Central memory CD8-positive, alpha-beta T cell (primary cell): ENCODE measurements around the gene XPA.
A peak's percentile ranks its signal among the peaks of the same experiment; 100 is the strongest.

Experiments
- ATAC-seq: fragments of 150-1000 bp; cut with Tn5 transposase; replicated peaks from 2 replicates; pipeline ENCODE4 v1.10.0; 2022; ENCODE audit warnings: mild to moderate bottlenecking, moderate FRiP score, moderate number of reproducible peaks; ENCODE audit not compliant: poor library complexity, severe bottlenecking; ENCODE audit errors: extremely low read depth
- DNase-seq, 2 donors: peaks; one replicate each; pipeline ENCODE4 v3.0.0; 2021; ENCODE audit warnings: low spot score in 2 of 2
- H3K27ac Mint-ChIP-seq: one replicate; pipeline ENCODE4 v1.8.0; 2022; ENCODE audit warnings: low read depth, mild to moderate bottlenecking, moderate library complexity, mixed read lengths
- H3K27me3 Mint-ChIP-seq: one replicate; pipeline ENCODE4 v1.8.0; 2022; ENCODE audit warnings: mixed read lengths
- H3K36me3 Mint-ChIP-seq: one replicate; pipeline ENCODE4 v1.8.0; 2022; ENCODE audit warnings: mild to moderate bottlenecking, moderate library complexity, mixed read lengths; ENCODE audit not compliant: insufficient read depth
- H3K4me1 Mint-ChIP-seq: one replicate; pipeline ENCODE4 v1.8.0; 2022; ENCODE audit warnings: mixed read lengths
- H3K4me3 Mint-ChIP-seq: one replicate; pipeline ENCODE4 v1.8.0; 2022; ENCODE audit warnings: mild to moderate bottlenecking, moderate library complexity, mixed read lengths
- H3K9me3 Mint-ChIP-seq: one replicate; pipeline ENCODE4 v1.8.0; 2022; ENCODE audit warnings: mixed read lengths

XPA gene

DNA sequence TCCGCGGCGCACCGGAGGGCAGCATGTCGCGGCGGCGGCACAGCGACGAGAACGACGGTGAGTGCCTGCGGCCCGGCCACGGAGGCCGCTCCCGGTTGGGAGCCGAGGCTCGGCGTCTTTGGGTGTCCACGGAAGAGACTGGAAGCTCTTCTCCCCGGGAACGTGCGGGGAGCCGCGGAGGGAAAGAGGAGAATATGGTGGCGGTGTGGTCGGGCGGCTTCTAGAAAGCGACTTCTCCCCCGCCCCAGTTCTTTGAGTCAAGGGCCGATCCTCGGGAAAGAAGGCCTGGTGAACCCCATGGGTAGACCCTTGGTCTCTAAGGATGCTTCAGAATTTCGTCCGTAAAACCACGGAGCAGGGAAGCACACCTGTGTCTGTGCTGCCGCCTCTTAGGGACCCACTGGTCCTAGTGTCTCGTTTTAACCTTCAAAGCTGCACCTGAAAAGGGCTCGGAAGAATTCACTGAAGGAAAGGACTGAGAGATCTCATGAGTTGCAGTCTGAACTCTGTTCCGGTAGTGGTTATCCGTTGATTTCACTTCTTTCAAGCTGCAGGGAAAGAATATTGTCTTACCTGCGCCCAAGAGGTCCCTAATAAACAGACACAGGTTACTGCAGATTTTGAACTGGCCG is 63.2 kb downstream of the XPA start:
- Mint-ChIP-seq H3K4me3 (peak overlapping the region; percentile 90), H3K9me3 (no peaks in the 10 kb centered on the region), H3K27ac (peak overlapping the region; percentile 98), H3K36me3 (peaks cover 27% of the 10 kb centered on the region), H3K4me1 (peaks cover 59% of the 10 kb centered on the region), H3K27me3 (no peaks in the 10 kb centered on the region)
- DNase-seq (no peak), ATAC-seq (no peak)

GRCh38 chr9:97632985-97633858 is 63.9 kb downstream of the XPA start, which contains the start of the genes NCBP1 and TSTD2:
NCBP1 (plus strand) TSS chr9:97633821; CDS start chr9:97633882, 61 bp downstream.
TSTD2 (minus strand) TSS chr9:97633368; CDS start chr9:97627562, 5,806 bp downstream.
- peak; percentile 85 for ATAC-seq
- Mint-ChIP-seq H3K4me1 (peaks cover 55% of the 10 kb centered on the region), H3K36me3 (peaks cover 27% of the 10 kb centered on the region), H3K4me3 (peak within 1 kb of the TSS; percentile 90), H3K27ac (peak within 1 kb of the TSS; percentile 98), H3K27me3 (no peaks in the 10 kb centered on the region), H3K9me3 (no peaks in the 10 kb centered on the region)
- DNase-seq: peak; percentile 93 to 96

DNA sequence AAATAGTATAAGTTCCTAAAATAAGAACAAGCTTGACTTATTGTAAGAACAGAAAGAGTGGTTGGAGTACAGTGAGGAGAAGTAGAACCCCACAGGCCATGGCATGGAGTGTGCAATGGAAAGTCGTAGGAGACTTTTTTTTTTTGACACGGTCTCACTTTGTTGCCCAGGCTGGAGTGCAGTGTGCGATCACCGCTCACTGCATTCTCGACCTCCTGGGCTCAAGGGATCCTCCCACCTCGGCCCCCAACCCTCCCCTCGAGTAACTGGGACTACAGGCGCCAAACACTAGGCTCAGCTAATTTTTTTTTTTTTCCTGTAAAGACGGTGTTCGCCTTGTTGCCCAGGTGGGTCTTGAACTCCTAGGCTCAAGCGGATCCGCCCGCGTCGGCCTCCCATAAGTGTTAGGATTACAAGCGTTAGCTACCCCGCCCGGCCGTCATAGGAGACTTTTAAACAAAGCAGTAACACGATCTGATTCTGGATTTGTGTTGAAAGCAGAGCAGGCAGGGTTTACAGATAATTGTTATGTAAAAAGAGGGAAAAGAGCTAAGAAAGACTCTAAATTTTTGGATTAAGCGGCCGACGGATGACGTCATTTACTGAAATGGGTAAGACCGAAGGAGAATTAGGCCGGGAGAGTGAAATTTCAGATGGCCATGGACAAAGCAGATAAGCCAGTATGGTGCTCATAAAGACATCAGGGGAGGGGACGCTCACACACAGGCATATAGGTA is 64.7 kb downstream of the XPA start:
- H3K4me3 Mint-ChIP-seq: peak overlapping the region; percentile 90
- peak; percentile 2 for ATAC-seq
- DNase-seq: no peak
- peaks cover 27% of the 10 kb centered on the region for H3K36me3 Mint-ChIP-seq
- no peaks in the 10 kb centered on the region for H3K27me3 Mint-ChIP-seq
- H3K9me3 Mint-ChIP-seq: no peaks in the 10 kb centered on the region
- peaks cover 47% of the 10 kb centered on the region for H3K4me1 Mint-ChIP-seq
- H3K27ac Mint-ChIP-seq: peak overlapping the region; percentile 98

GRCh38 chr9:97630591-97630990 is 66.5 kb downstream of the XPA start:
- H3K4me1 Mint-ChIP-seq: peaks cover 34% of the 10 kb centered on the region
- H3K27ac Mint-ChIP-seq: peak overlapping the region; percentile 4
- H3K36me3 Mint-ChIP-seq: peaks cover 29% of the 10 kb centered on the region
- no peaks in the 10 kb centered on the region for H3K9me3 Mint-ChIP-seq
- H3K4me3 Mint-ChIP-seq: no peak overlapping the region
- no peaks in the 10 kb centered on the region for H3K27me3 Mint-ChIP-seq
- DNase-seq (no peak), ATAC-seq (no peak)

DNA sequence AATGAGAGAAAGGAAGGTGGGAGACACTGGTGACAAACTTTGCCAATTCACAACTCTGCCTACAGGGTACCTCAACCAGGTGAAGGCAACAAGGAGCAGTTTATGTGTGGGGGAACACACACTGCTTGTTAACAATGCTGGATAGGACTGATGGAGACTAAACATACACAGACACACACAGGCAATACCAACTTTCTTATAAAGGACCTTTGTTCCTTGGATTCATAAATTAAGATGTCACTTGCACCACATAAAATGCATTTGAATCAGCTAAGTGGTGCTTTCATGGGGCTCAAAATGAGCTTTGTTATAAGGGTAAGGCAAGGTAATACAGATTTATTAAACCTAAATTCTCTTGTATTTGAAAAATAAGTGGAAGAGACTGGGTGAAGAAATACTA is 68.0 kb downstream of the XPA start:
- Mint-ChIP-seq H3K27me3 (no peaks in the 10 kb centered on the region), H3K4me1 (peaks cover 21% of the 10 kb centered on the region), H3K4me3 (no peak overlapping the region), H3K9me3 (no peaks in the 10 kb centered on the region), H3K27ac (no peak overlapping the region), H3K36me3 (peaks cover 32% of the 10 kb centered on the region)
- no peak for ATAC-seq
- no peak for DNase-seq

GRCh38 chr9:97628668-97629067 is 68.5 kb downstream of the XPA start:
- peaks cover 18% of the 10 kb centered on the region for H3K4me1 Mint-ChIP-seq
- H3K4me3 Mint-ChIP-seq: no peak overlapping the region
- no peak for DNase-seq
- H3K36me3 Mint-ChIP-seq: peaks cover 27% of the 10 kb centered on the region
- no peak for ATAC-seq
- no peak overlapping the region for H3K27ac Mint-ChIP-seq
- no peaks in the 10 kb centered on the region for H3K27me3 Mint-ChIP-seq
- H3K9me3 Mint-ChIP-seq: no peaks in the 10 kb centered on the region

DNA sequence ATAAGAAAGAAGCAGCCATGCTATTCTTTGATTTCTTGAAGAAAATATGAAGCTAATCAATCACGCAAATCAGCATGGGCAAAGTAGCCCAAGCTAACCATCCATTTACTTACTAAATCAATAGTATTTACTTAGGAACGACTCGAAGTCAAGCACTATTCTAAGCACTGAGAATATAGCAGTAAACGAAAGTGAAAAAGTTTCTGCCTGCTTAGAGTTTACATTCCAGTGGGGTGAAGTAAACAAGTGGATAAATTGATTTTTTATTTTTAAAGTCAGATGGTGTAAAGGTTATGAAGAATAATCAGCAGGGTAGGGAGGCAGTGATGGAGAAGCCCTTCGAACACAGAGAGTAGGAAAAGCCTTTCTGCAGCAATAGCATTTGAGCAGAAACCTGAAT is 69.5 kb downstream of the XPA start:
- Mint-ChIP-seq H3K27ac (no peak overlapping the region), H3K4me3 (no peak overlapping the region), H3K36me3 (peaks cover 18% of the 10 kb centered on the region), H3K9me3 (no peaks in the 10 kb centered on the region), H3K27me3 (no peaks in the 10 kb centered on the region), H3K4me1 (peaks cover 16% of the 10 kb centered on the region)
- DNase-seq (no peak), ATAC-seq (no peak)

DNA sequence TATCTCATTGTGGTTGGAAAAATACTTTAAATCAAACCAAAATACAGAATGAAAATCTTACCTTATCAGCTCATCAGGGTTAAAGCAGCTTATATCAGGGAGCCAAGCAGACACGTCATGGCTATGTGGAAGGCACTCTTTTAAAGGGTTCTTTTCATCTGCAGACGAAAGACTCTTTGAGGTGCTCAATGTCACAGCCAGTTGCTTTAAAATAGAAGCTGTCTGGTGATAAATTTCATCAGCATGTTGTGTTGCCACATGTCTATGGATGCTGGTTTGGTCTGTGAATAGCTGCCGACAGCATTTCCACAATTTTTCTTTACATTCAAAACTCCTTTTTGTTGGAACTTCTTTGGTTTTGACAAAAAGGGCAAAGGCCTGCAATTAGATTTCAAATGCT is 71.5 kb downstream of the XPA start:
- Mint-ChIP-seq H3K27ac (no peak overlapping the region), H3K36me3 (peaks cover 15% of the 10 kb centered on the region), H3K4me1 (peaks cover 6% of the 10 kb centered on the region), H3K9me3 (no peaks in the 10 kb centered on the region), H3K4me3 (no peak overlapping the region), H3K27me3 (no peaks in the 10 kb centered on the region)
- DNase-seq (no peak), ATAC-seq (no peak)
